ENCODE results near the gene TNFRSF1A. TPM values are rescaled to one million over a fixed set of nuclear protein-coding genes. Genes with fewer than 3 reads are reported as not detected.

Gene TNFRSF1A
- total RNA-seq, 1 experiment from 2014 or later, result 76.7 TPM

- intact Hi-C loops (cut with micrococcal nuclease; ENCODE audit: unreplicated experiment), result no loop called here
- DNase-seq, result no peak
- Mint-ChIP-seq H3K27ac (ENCODE audit: unreplicated experiment) (no peak overlapping the region), H3K36me3 (ENCODE audit: insufficient read depth, unreplicated experiment) (peaks cover 71% of the 10 kb centered on the region), H3K27me3 (ENCODE audit: unreplicated experiment) (no peaks in the 10 kb centered on the region), H3K9me3 (ENCODE audit: low read depth, unreplicated experiment) (no peaks in the 10 kb centered on the region), H3K4me1 (ENCODE audit: low read depth, unreplicated experiment) (peaks cover 12% of the 10 kb centered on the region), H3K4me3 (ENCODE audit: low read depth, unreplicated experiment) (no peak overlapping the region)
- no peak for TF ChIP-seq CTCF (IDR thresholded peaks at IDR 0.05; ENCODE audit: unreplicated experiment)
- no TSS peak for BruUV-seq (replicated peaks)
- CTCF ChIA-PET, result no interaction called here
Observed at GRCh38 chr12:6316921-6317692, 24.8 kb downstream of the TNFRSF1A start.

GRCh38 chr12:6315704-6316597 lies 25.9 kb downstream of the TNFRSF1A start:
- no TSS peak for BruUV-seq (replicated peaks)
- H3K4me3 Mint-ChIP-seq (ENCODE audit: low read depth, unreplicated experiment), result no peak overlapping the region
- no peak overlapping the region for H3K27ac Mint-ChIP-seq (ENCODE audit: unreplicated experiment)
- CTCF ChIA-PET, result interaction anchor here (0.6 kb wide), 1 partner anchor 99 kb away, joined by 3 read pairs; no protein-coding TSS in a partner anchor
- H3K9me3 Mint-ChIP-seq (ENCODE audit: low read depth, unreplicated experiment), result no peaks in the 10 kb centered on the region
- intact Hi-C loops (cut with micrococcal nuclease; ENCODE audit: unreplicated experiment), result no loop called here
- no peak for DNase-seq
- peaks cover 14% of the 10 kb centered on the region for H3K4me1 Mint-ChIP-seq (ENCODE audit: low read depth, unreplicated experiment)
- peaks cover 68% of the 10 kb centered on the region for H3K36me3 Mint-ChIP-seq (ENCODE audit: insufficient read depth, unreplicated experiment)
- no peak for TF ChIP-seq CTCF (IDR thresholded peaks at IDR 0.05; ENCODE audit: unreplicated experiment)
- no peaks in the 10 kb centered on the region for H3K27me3 Mint-ChIP-seq (ENCODE audit: unreplicated experiment)

- H3K9me3 Mint-ChIP-seq (ENCODE audit: low read depth, unreplicated experiment), result no peaks in the 10 kb centered on the region
- peaks cover 14% of the 10 kb centered on the region for H3K4me1 Mint-ChIP-seq (ENCODE audit: low read depth, unreplicated experiment)
- no TSS peak for BruUV-seq (replicated peaks)
- CTCF ChIA-PET, result interaction anchor here (0.6 kb wide), 1 partner anchor 100 kb away, joined by 3 read pairs; no protein-coding TSS in a partner anchor
- intact Hi-C loops (cut with micrococcal nuclease; ENCODE audit: unreplicated experiment), result no loop called here
- peaks cover 70% of the 10 kb centered on the region for H3K36me3 Mint-ChIP-seq (ENCODE audit: insufficient read depth, unreplicated experiment)
- H3K27ac Mint-ChIP-seq (ENCODE audit: unreplicated experiment), result no peak overlapping the region
- no peaks in the 10 kb centered on the region for H3K27me3 Mint-ChIP-seq (ENCODE audit: unreplicated experiment)
- no peak overlapping the region for H3K4me3 Mint-ChIP-seq (ENCODE audit: low read depth, unreplicated experiment)
- TF ChIP-seq CTCF (IDR thresholded peaks at IDR 0.05; ENCODE audit: unreplicated experiment), result no peak
- no peak for DNase-seq
Observed at GRCh38 chr12:6315184-6315583, 26.7 kb downstream of the TNFRSF1A start.

- H3K4me3 Mint-ChIP-seq (ENCODE audit: low read depth, unreplicated experiment), result no peak overlapping the region
- no peaks in the 10 kb centered on the region for H3K27me3 Mint-ChIP-seq (ENCODE audit: unreplicated experiment)
- CTCF ChIA-PET, result no interaction called here
- DNase-seq, result no peak
- intact Hi-C loops (cut with micrococcal nuclease; ENCODE audit: unreplicated experiment), result no loop called here
- no peaks in the 10 kb centered on the region for H3K9me3 Mint-ChIP-seq (ENCODE audit: low read depth, unreplicated experiment)
- no TSS peak for BruUV-seq (replicated peaks)
- H3K36me3 Mint-ChIP-seq (ENCODE audit: insufficient read depth, unreplicated experiment), result peaks cover 73% of the 10 kb centered on the region
- no peak overlapping the region for H3K27ac Mint-ChIP-seq (ENCODE audit: unreplicated experiment)
- peaks cover 14% of the 10 kb centered on the region for H3K4me1 Mint-ChIP-seq (ENCODE audit: low read depth, unreplicated experiment)
- no peak for TF ChIP-seq CTCF (IDR thresholded peaks at IDR 0.05; ENCODE audit: unreplicated experiment)
Observed at GRCh38 chr12:6314776-6315175, 27.1 kb downstream of the TNFRSF1A start.

Data from Calu3 (cell line).